Stimulated activated effector memory CD8-positive, alpha-beta T cell treated with anti-CD3 and anti-CD28 coated beads, Interleukin-12 subunit alpha, Interleukin-12 subunit beta, amount 100 ng/mL, for 72 hours (primary cell): ENCODE data around the gene FAM177B.
"Not testable (repeated sequence)": the region's sequence is repeated elsewhere in the genome, so short reads cannot be mapped to it uniquely, and the experiment has no call there.

Experiments
- ATAC-seq: fragments of 150-1000 bp; cut with Tn5 transposase; 2 replicates; pipeline ENCODE4 v1.10.0; 2021
- DNase-seq, 2 donors: peaks; one replicate each; pipeline ENCODE4 v3.0.0; 2021 to 2022; ENCODE audit warnings: low spot score in 2 of 2
- H3K27ac Mint-ChIP-seq: one replicate; pipeline ENCODE4 v1.8.0; 2022; ENCODE audit warnings: mild to moderate bottlenecking, mixed read lengths
- H3K36me3 Mint-ChIP-seq: one replicate; pipeline ENCODE4 v1.8.0; 2022; ENCODE audit warnings: mild to moderate bottlenecking, mixed read lengths
- H3K4me1 Mint-ChIP-seq: one replicate; pipeline ENCODE4 v1.8.0; 2022; ENCODE audit warnings: mixed read lengths
- H3K4me3 Mint-ChIP-seq: one replicate; pipeline ENCODE4 v1.8.0; 2022; ENCODE audit warnings: mild to moderate bottlenecking, mixed read lengths
- H3K9me3 Mint-ChIP-seq: one replicate; pipeline ENCODE4 v1.8.0; 2022; ENCODE audit warnings: mixed read lengths

Gene FAM177B

DNA sequence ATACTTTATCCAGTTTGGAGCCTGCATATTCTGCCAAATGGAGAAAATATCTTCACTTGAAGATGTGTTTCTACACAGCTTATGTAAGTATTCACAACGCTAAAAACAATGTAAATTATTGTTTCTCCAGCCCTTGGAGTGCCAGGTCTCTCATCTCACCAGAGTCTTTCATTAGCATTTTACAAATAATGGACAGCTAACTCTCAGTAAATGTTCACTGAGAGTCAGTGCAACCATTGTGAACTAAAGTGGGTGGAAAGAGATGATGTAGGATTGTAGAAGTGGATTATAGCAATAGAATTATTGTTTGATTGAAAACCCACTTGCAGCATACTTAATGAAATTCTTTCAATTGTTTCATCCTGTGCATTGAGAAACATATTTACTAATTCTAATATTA lies 8.3 kb upstream of the FAM177B start:
- no peak overlapping the region for H3K27ac Mint-ChIP-seq
- no peak overlapping the region for H3K4me3 Mint-ChIP-seq
- ATAC-seq, result no peak
- H3K36me3 Mint-ChIP-seq, result peaks cover 100% of the 10 kb centered on the region
- H3K9me3 Mint-ChIP-seq, result no peaks in the 10 kb centered on the region
- H3K4me1 Mint-ChIP-seq, result no peaks in the 10 kb centered on the region
- DNase-seq, result no peak

DNA sequence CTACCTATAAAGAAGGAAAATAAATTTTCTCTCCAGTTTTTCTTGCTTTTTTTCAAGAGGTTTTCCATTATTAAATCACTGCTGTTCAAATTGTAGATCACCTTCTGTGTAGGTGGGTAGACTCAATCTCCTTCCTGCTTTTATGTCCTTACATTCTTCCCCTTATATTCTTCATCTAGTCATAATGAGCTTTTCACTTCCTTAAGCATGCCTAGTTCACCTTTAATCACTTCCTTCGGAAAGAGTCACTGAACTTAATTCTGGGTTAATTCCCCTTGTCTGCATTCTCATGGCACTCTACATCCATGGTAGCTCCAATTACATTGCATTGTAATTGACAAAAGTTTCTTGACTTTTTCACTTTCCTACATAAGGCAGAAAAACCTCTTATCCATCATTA lies 6.1 kb upstream of the FAM177B start:
- Mint-ChIP-seq H3K4me3 (no peak overlapping the region), H3K27ac (no peak overlapping the region), H3K4me1 (no peaks in the 10 kb centered on the region), H3K9me3 (no peaks in the 10 kb centered on the region), H3K36me3 (peaks cover 99% of the 10 kb centered on the region)
- DNase-seq (no peak), ATAC-seq (no peak)

DNA sequence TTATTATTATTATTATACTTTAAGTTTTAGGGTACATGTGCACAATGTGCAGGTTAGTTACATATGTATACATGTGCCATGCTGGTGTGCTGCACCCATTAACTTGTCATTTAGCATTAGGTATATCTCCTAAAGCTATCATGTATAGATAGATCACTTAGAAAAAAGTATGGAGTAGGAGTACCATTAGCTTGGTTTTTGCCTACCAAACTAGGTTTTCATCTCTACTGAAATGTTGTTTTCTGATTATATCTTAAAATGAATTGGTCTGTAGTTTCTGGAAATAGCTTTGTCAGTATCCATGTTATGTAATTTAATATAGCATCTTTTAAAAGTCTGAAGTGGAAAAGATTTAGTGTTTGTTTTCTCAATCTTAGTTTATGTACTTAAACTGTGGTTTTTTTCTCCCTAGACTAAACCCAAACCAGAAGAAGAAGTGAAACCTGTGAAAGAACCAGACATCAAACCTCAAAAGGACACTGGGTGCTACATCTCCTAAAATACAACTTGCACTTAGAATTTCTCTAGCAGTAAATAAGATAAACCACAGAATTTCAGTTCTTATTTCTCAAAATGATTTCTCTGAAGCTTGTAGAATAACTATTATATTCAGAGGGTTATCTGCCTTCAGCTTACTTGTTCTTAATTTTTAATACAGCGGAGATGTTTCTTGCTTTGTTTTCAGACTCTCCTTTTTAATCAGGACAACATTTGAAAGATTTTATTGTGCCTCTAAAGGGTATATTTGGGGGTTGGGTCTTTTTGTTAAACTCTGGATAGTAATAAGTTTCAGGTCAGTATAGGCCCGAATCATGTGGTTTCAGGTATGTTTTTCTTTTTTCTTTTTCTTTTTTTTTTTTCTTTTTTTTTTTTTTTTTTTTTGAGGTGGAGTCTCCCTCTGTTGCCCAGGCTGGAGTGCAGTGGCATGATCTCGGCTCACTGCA lies 4.5 kb upstream of the FAM177B start:
- DNase-seq (no peak), ATAC-seq (no peak)
- no peaks in the 10 kb centered on the region for H3K4me1 Mint-ChIP-seq
- H3K4me3 Mint-ChIP-seq, result no peak overlapping the region
- H3K9me3 Mint-ChIP-seq, result no peaks in the 10 kb centered on the region
- H3K27ac Mint-ChIP-seq, result no peak overlapping the region
- H3K36me3 Mint-ChIP-seq, result peaks cover 87% of the 10 kb centered on the region

DNA sequence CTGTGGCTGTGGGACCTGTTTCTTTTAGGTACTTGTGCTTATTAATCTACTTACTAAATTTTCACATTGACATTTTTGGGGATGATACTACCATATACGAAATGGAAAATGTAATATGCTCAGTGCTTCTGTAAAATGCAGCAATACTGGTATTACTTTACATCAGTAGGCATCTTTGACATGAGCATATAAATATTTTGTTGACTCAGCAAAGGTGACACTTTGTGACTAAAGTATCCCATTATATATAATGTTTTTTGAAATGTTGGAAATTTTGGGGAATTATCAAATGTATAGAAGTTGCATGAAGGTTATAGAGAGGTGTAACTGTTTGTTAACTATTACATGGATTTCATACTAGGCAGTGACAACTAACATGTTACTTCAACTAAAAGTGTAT lies 2.3 kb upstream of the FAM177B start:
- no peaks in the 10 kb centered on the region for H3K4me1 Mint-ChIP-seq
- no peak overlapping the region for H3K27ac Mint-ChIP-seq

GRCh38 chr1:222736470-222736869 lies 532 bp upstream of the FAM177B start:
- no peak overlapping the region for H3K27ac Mint-ChIP-seq
- no peak overlapping the region for H3K4me3 Mint-ChIP-seq
- no peaks in the 10 kb centered on the region for H3K4me1 Mint-ChIP-seq
- H3K36me3 Mint-ChIP-seq, result peaks cover 47% of the 10 kb centered on the region
- DNase-seq (no peak), ATAC-seq (no peak)
- no peaks in the 10 kb centered on the region for H3K9me3 Mint-ChIP-seq

More for the DNA sequence above, 2.3 kb upstream of the FAM177B start:
- ATAC-seq (no peak), DNase-seq (no peak)
- H3K36me3 Mint-ChIP-seq, result peaks cover 64% of the 10 kb centered on the region
- H3K4me3 Mint-ChIP-seq, result no peak overlapping the region
- no peaks in the 10 kb centered on the region for H3K9me3 Mint-ChIP-seq

- ATAC-seq (no peak), DNase-seq (no peak)
- no peaks in the 10 kb centered on the region for H3K9me3 Mint-ChIP-seq
- H3K4me1 Mint-ChIP-seq, result peaks cover 6% of the 10 kb centered on the region
- H3K36me3 Mint-ChIP-seq, result peaks cover 17% of the 10 kb centered on the region
- H3K4me3 Mint-ChIP-seq, result no peak overlapping the region
- no peak overlapping the region for H3K27ac Mint-ChIP-seq
Measured at GRCh38 chr1:222739465-222739864, 2.5 kb downstream of the FAM177B start.

DNA sequence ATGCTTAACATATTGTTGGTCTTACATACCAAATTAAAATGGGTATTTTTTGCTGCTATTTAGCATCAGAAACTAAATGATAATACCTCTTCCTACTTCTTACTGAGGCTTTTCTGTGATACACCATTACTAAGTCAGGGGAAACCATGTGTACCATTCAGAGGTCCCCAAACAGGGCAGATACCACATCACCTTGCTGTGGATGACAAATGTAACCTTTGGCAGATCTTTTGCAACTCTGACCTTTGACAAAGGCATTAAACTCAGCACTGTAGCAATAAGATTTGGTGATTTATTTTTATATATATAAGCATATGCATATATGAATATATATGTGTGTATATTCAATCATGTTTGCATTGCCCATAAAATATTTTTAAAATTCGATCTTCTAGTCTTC lies 2.9 kb downstream of the FAM177B start:
- no peak overlapping the region for H3K4me3 Mint-ChIP-seq
- no peak overlapping the region for H3K27ac Mint-ChIP-seq
- peaks cover 12% of the 10 kb centered on the region for H3K36me3 Mint-ChIP-seq
- ATAC-seq (no peak), DNase-seq (no peak)
- peaks cover 6% of the 10 kb centered on the region for H3K4me1 Mint-ChIP-seq
- H3K9me3 Mint-ChIP-seq, result no peaks in the 10 kb centered on the region

DNA sequence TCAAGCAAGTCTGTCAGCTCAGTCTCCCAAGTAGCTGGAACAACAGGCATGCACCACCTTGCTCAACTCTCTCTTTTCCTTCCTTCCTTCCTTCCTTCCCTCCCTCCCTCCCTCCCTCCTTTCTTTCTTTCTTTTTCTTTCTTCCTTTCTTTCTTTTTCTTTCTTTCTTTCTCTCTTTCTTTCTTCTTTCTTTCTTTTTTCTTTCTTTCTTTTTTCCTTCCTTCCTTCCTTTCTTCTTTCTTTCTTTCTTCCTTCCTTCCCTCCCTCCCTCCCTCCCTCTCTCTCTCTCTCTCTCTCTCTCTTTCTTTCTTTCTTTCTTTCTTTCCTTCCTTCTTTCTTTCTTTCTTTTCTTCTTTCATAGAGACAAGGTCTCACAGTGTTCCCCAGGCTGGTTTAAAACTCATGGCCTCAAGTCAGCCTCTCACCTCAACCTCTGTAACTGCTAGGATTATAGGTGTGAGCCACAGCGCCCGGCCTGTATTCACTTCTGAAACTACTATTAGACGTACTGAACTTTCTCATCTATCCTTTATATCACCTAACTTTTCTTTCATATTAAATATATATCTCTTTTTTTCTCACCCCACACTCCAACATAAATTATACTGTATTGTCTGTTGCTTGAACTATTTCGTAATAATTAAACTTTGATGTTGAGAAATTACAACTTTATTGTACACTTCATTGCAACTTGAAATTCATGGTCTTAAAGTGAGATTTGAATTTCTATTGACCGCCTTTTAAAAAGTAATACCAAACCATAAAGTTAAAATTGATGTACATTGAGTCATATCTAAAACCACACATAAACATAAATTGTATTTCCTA lies 4.8 kb downstream of the FAM177B start:
- not testable (repeated sequence) for H3K9me3 Mint-ChIP-seq, DNase-seq, H3K4me3 Mint-ChIP-seq, H3K4me1 Mint-ChIP-seq, ATAC-seq, H3K36me3 Mint-ChIP-seq
- peak overlapping the region; percentile 7 for H3K27ac Mint-ChIP-seq

- H3K27ac Mint-ChIP-seq, result no peak overlapping the region
- ATAC-seq, result no peak
- H3K4me3 Mint-ChIP-seq, result no peak overlapping the region
- H3K4me1 Mint-ChIP-seq, result no peaks in the 10 kb centered on the region
- no peak for DNase-seq
- no peaks in the 10 kb centered on the region for H3K36me3 Mint-ChIP-seq
- H3K9me3 Mint-ChIP-seq, result no peaks in the 10 kb centered on the region
Measured at GRCh38 chr1:222749927-222750326, 12.9 kb downstream of the FAM177B start.

DNA sequence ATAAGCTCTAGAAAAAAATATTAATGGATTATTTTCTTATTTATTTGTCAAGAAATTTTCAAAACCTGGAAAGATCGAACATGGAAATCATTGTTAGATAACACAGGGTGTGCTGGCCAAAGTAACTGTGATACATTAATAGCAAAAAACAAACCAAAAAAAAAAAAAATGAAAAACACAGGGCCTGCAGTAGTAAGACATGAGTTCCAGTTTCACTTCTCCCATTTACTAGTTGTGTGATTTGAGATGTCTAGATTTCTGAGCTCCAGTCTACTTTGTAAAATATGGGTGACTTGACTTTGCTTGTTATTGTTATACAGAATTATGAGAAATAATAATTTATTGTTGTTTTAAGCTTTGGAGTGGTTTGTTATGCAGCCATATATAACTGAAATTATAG lies 13.6 kb downstream of the FAM177B start:
- DNase-seq, result no peak
- Mint-ChIP-seq H3K27ac (no peak overlapping the region), H3K4me3 (no peak overlapping the region), H3K4me1 (no peaks in the 10 kb centered on the region), H3K9me3 (no peaks in the 10 kb centered on the region), H3K36me3 (no peaks in the 10 kb centered on the region)
- ATAC-seq, result no peak

- Mint-ChIP-seq H3K4me1 (no peaks in the 10 kb centered on the region), H3K9me3 (no peaks in the 10 kb centered on the region), H3K4me3 (no peak overlapping the region), H3K27ac (no peak overlapping the region), H3K36me3 (no peaks in the 10 kb centered on the region)
- DNase-seq (no peak), ATAC-seq (no peak)
Measured at GRCh38 chr1:222751255-222751654, 14.3 kb downstream of the FAM177B start.

GRCh38 chr1:222754366-222755139 lies 17.6 kb downstream of the FAM177B start:
- ATAC-seq (no peak), DNase-seq (no peak)

GRCh38 chr1:222757646-222758268 lies 20.8 kb downstream of the FAM177B start:
- Mint-ChIP-seq H3K4me1 (no peaks in the 10 kb centered on the region), H3K4me3 (no peak overlapping the region), H3K36me3 (no peaks in the 10 kb centered on the region), H3K27ac (no peak overlapping the region), H3K9me3 (peaks cover 3% of the 10 kb centered on the region)
- ATAC-seq (no peak), DNase-seq (no peak)

More at GRCh38 chr1:222754366-222755139, 17.6 kb downstream of the FAM177B start:
- no peak overlapping the region for H3K27ac Mint-ChIP-seq
- no peaks in the 10 kb centered on the region for H3K36me3 Mint-ChIP-seq
- H3K4me3 Mint-ChIP-seq, result no peak overlapping the region
- H3K4me1 Mint-ChIP-seq, result no peaks in the 10 kb centered on the region
- H3K9me3 Mint-ChIP-seq, result no peaks in the 10 kb centered on the region

- no peak overlapping the region for H3K27ac Mint-ChIP-seq
- no peaks in the 10 kb centered on the region for H3K4me1 Mint-ChIP-seq
- no peak for ATAC-seq
- H3K4me3 Mint-ChIP-seq, result no peak overlapping the region
- DNase-seq, result no peak
- peaks cover 3% of the 10 kb centered on the region for H3K9me3 Mint-ChIP-seq
- H3K36me3 Mint-ChIP-seq, result no peaks in the 10 kb centered on the region
Measured at GRCh38 chr1:222759451-222760035, 22.5 kb downstream of the FAM177B start.
